HG03025 (cell line): Measurements from ENCODE around the gene RNASE8.

Experiments used
- ATAC-seq: cut with Tn5 transposase; IDR thresholded peaks from one replicate; pipeline ENCODE4 v1.9.1; 2021; ENCODE audit warnings: mild to moderate bottlenecking, moderate library complexity; ENCODE audit not compliant: unreplicated experiment, low FRiP score

Gene RNASE8

GRCh38 chr14:21049271-21049673, 8.3 kb upstream of the RNASE8 start:
- no peak for ATAC-seq

GRCh38 chr14:21050597-21050996, 7.0 kb upstream of the RNASE8 start:
- ATAC-seq, result no peak

GRCh38 chr14:21053184-21054122, 4.2 kb upstream of the RNASE8 start:
- ATAC-seq, result no peak

GRCh38 chr14:21054123-21054767, 3.4 kb upstream of the RNASE8 start:
- no peak for ATAC-seq

GRCh38 chr14:21054768-21055145, 2.9 kb upstream of the RNASE8 start:
- ATAC-seq, result no peak

- ATAC-seq, result no peak
Observed at GRCh38 chr14:21055432-21056117, 2.0 kb upstream of the RNASE8 start.

GRCh38 chr14:21056520-21057163, 980 bp upstream of the RNASE8 start:
- no peak for ATAC-seq

GRCh38 chr14:21058903-21059302, 1.3 kb downstream of the RNASE8 start:
- ATAC-seq, result no peak

- ATAC-seq, result no peak
Observed at GRCh38 chr14:21059842-21060613, 2.4 kb downstream of the RNASE8 start.

- ATAC-seq, result no peak
Observed at GRCh38 chr14:21060614-21061346, 3.2 kb downstream of the RNASE8 start.

GRCh38 chr14:21061347-21061668, 3.7 kb downstream of the RNASE8 start:
- no peak for ATAC-seq

GRCh38 chr14:21063479-21063878, 5.9 kb downstream of the RNASE8 start:
- ATAC-seq, result no peak

- ATAC-seq, result no peak
Observed at GRCh38 chr14:21066882-21067502, 9.4 kb downstream of the RNASE8 start.

- no peak for ATAC-seq
Observed at GRCh38 chr14:21068521-21069387, 11.1 kb downstream of the RNASE8 start.

- ATAC-seq, result no peak
Observed at GRCh38 chr14:21069388-21070082, 11.9 kb downstream of the RNASE8 start.

- no peak for ATAC-seq
Observed at GRCh38 chr14:21070083-21070609, 12.5 kb downstream of the RNASE8 start, which contains the start of gene ARHGEF40. Gene ARHGEF40 (plus strand): TSS chr14:21070304. CDS start chr14:21070397, 93 bp downstream.

- no peak for ATAC-seq
Observed at GRCh38 chr14:21070610-21071224, 13.1 kb downstream of the RNASE8 start.
